Body of pancreas (tissue), 4 donors: ENCODE measurements around the gene PRDX6. TPM values are rescaled to one million over a fixed set of nuclear protein-coding genes. Genes with fewer than 3 reads are reported as not detected.

Experiments
- ATAC-seq: fragments of 150-250 bp; one replicate; pipeline ENCODE4 v1.9.1; 2016
- DNase-seq, 4 donors: peaks; one replicate each; pipeline ENCODE4 v3.0.0-alpha.2; 2019
- H3K27ac ChIP-seq, 4 donors: fragments of 200-600 bp; sonication (generic); 1 replicate in 3 of 4; 2 replicates in 1 of 4; pipeline versions ENCODE4 v1.5.1 to v1.6.1; 2016 to 2019; ENCODE audit warnings: mild to moderate bottlenecking in 1 of 4, mixed read lengths in 1 of 4, moderate library complexity in 1 of 4
- H3K27me3 ChIP-seq, 2 donors: fragments of 200-600 bp; sonication (generic); one replicate each; pipeline ENCODE4 v1.6.0; 2016; ENCODE audit warnings: mild to moderate bottlenecking in 1 of 2
- H3K36me3 ChIP-seq, 2 donors: fragments of 200-600 bp; sonication (generic); replicated peaks in 1 of 2; 2 replicates each; pipeline ENCODE4 v1.5.1; 2016; ENCODE audit warnings: low read depth in 2 of 2; ENCODE audit not compliant: insufficient read depth in 1 of 2
- H3K4me1 ChIP-seq: fragments of 200-600 bp; sonication (generic); one replicate; pipeline ENCODE4 v1.6.0; 2016
- H3K4me3 ChIP-seq, 2 donors: fragments of 200-600 bp; sonication (generic); 1 replicate in 1 of 2; 2 replicates in 1 of 2; pipeline ENCODE4 v1.5.1; 2016 to 2019
- H3K9me3 ChIP-seq, 3 donors: fragments of 200-600 bp; sonication (generic); 1 replicate in 2 of 3; 2 replicates in 1 of 3; pipeline ENCODE4 v1.5.1; 2016
- POLR2A ChIP-seq, 3 donors: fragments of 450-650 bp; IDR thresholded peaks; one replicate each; pipeline ENCODE4 v1.6.1; 2016; ENCODE audit warnings: antibody characterized with exemption in 3 of 3, mild to moderate bottlenecking in 2 of 3
- intact Hi-C: fragments of 100-400 bp; cut with DNase I; formaldehyde crosslinking; loops from one replicate; pipeline ENCODE4 v1.15.1; 2023
- total RNA-seq, 2 donors: library from RNA; depleted of rRNA; stranded (reverse); fragments of >200 nt; gene quantifications; one replicate each; pipeline ENCODE4 v1.1.0, GENCODE V29; 2016

Gene PRDX6
- total RNA-seq, 2 donors from 2014 or later = 64.1 to 222 TPM

- DNase-seq (no peak), ATAC-seq (no peak)
- no peaks in the 10 kb centered on the region for H3K27me3 ChIP-seq
- H3K27ac ChIP-seq = no peak overlapping the region
- H3K4me1 ChIP-seq = no peaks in the 10 kb centered on the region
- no peaks in the 10 kb centered on the region for H3K36me3 ChIP-seq
- no peak for TF ChIP-seq POLR2A (IDR thresholded peaks at IDR 0.05)
- no peak overlapping the region for H3K4me3 ChIP-seq
- no peaks in the 10 kb centered on the region for H3K9me3 ChIP-seq
- intact Hi-C loops = no loop called here
These were observed 55.1 kb downstream of the PRDX6 start for GRCh38 chr1:173532237-173532636.

GRCh38 chr1:173536223-173536622 is 59.1 kb downstream of the PRDX6 start:
- DNase-seq (no peak), ATAC-seq (no peak)
- no peaks in the 10 kb centered on the region for H3K36me3 ChIP-seq
- H3K27ac ChIP-seq = no peak overlapping the region
- no peaks in the 10 kb centered on the region for H3K27me3 ChIP-seq
- no peaks in the 10 kb centered on the region for H3K9me3 ChIP-seq
- H3K4me1 ChIP-seq = no peaks in the 10 kb centered on the region
- TF ChIP-seq POLR2A (IDR thresholded peaks at IDR 0.05) = no peak
- intact Hi-C loops = no loop called here
- H3K4me3 ChIP-seq = no peak overlapping the region

Other genes starting within 250 kb of the PRDX6 start
- gene SLC9C2, start 125.7 kb downstream of the PRDX6 start, total RNA-seq = not detected
- gene TEX50, start 158.0 kb downstream of the PRDX6 start, total RNA-seq = not detected
- gene ANKRD45, start 192.5 kb downstream of the PRDX6 start, total RNA-seq = under 1 TPM in 1 of 2 donors, not detected in 1; 0.26 TPM
- gene KLHL20, start 237.6 kb downstream of the PRDX6 start, total RNA-seq = 10 to 100 TPM; 14.3 to 15.8 TPM